Measurements from ENCODE around the gene EFNA5. TPM values are rescaled to one million over a fixed set of nuclear protein-coding genes. Genes with fewer than 3 reads are reported as not detected.

The EFNA5 gene
- polyA plus RNA-seq, 2 donors = 3.4 to 4.9 TPM

DNA sequence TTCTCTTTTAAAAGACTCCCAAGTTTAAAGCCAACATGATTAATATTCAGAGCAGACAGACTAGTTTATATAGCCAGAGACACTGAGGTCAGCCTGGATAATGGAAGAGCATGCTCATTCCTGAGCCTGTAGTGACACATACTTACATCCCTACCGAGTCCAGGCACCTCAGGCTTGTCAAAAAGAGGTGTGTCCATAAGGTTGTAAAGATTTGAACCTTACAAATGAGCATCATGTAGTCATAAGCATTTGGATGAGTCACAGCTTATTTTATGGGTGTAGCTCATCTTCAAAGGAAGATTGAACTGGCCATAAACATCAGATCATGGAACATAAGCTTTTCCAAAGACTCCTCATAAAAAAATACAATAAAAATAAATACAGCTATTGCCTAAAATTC is 333.5 kb downstream of the EFNA5 start:
- Histone ChIP-seq H3K27me3 (ENCODE audit: control insufficient read depth in 1 of 2, insufficient read depth in 2 of 2, low read length in 2 of 2) (no peaks in the 10 kb centered on the region), H3K9me3 (ENCODE audit: control insufficient read depth in 2 of 2, insufficient read depth in 1 of 2, low read depth in 1 of 2, low read length in 1 of 2) (no peaks in the 10 kb centered on the region), H3K27ac (ENCODE audit: low read depth in 2 of 2, low read length in 1 of 2) (no peak overlapping the region), H3K4me1 (ENCODE audit: control insufficient read depth in 2 of 2, insufficient read depth in 2 of 2, low read length in 1 of 2) (no peaks in the 10 kb centered on the region), H3K36me3 (ENCODE audit: control insufficient read depth in 2 of 2, insufficient read depth in 2 of 2, low read length in 1 of 2) (no peaks in the 10 kb centered on the region), H3K4me3 (ENCODE audit: low read depth in 1 of 2, low read length in 2 of 2) (no peak overlapping the region)
- 20 to 32% methylated on average over 1 of the region's 1 CpG for WGBS, 2 donors

DNA sequence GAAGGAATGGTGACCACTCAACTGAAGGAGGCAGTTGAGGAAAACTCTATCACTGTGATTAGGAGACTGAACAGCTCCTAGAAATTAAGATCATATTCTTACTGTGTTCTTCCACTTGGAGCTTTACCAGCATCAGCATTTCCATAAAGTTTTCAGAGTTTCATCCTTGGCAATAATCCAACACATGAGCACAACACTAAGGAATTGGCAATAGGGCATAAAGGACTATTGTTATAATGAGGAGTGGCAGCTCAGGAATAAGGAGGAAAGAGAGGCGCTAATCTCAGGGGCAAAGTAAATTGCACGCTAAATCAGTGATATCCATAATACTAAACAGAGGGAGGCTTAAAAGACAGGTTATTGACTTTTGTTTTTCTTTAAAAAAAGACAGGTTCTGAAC is 338.9 kb downstream of the EFNA5 start:
- no peaks in the 10 kb centered on the region for H3K36me3 ChIP-seq (ENCODE audit: control insufficient read depth in 2 of 2, insufficient read depth in 2 of 2, low read length in 1 of 2)
- WGBS, 2 donors = 70 to 77% methylated on average over 2 of the region's 2 CpGs
- no peaks in the 10 kb centered on the region for H3K9me3 ChIP-seq (ENCODE audit: control insufficient read depth in 2 of 2, insufficient read depth in 1 of 2, low read depth in 1 of 2, low read length in 1 of 2)
- H3K4me1 ChIP-seq (ENCODE audit: control insufficient read depth in 2 of 2, insufficient read depth in 2 of 2, low read length in 1 of 2) = no peaks in the 10 kb centered on the region
- no peak overlapping the region for H3K4me3 ChIP-seq (ENCODE audit: low read depth in 1 of 2, low read length in 2 of 2)
- H3K27me3 ChIP-seq (ENCODE audit: control insufficient read depth in 1 of 2, insufficient read depth in 2 of 2, low read length in 2 of 2) = no peaks in the 10 kb centered on the region
- no peak overlapping the region for H3K27ac ChIP-seq (ENCODE audit: low read depth in 2 of 2, low read length in 1 of 2)

DNA sequence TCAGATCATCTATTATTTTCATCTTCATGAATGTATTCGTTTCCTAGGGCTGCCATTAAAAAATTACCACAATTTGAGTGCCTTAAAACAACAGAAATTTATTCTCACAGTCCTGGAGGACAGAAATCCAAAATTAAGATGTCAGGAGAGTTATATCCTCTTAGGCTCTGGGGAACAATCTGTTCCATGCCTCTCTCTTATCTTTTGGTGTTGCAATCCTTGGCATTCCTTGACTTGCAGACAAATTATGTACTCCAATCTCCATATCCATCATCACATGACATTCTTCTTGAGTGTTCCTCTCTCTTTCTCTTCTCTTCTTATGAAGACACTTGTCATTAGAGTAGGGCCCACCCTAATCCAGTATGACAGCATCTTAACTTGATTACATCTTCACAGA is 339.4 kb downstream of the EFNA5 start:
- no peak overlapping the region for H3K4me3 ChIP-seq (ENCODE audit: low read depth in 1 of 2, low read length in 2 of 2)
- H3K36me3 ChIP-seq (ENCODE audit: control insufficient read depth in 2 of 2, insufficient read depth in 2 of 2, low read length in 1 of 2) = no peaks in the 10 kb centered on the region
- no peak overlapping the region for H3K27ac ChIP-seq (ENCODE audit: low read depth in 2 of 2, low read length in 1 of 2)
- no peaks in the 10 kb centered on the region for H3K4me1 ChIP-seq (ENCODE audit: control insufficient read depth in 2 of 2, insufficient read depth in 2 of 2, low read length in 1 of 2)
- no peaks in the 10 kb centered on the region for H3K27me3 ChIP-seq (ENCODE audit: control insufficient read depth in 1 of 2, insufficient read depth in 2 of 2, low read length in 2 of 2)
- H3K9me3 ChIP-seq (ENCODE audit: control insufficient read depth in 2 of 2, insufficient read depth in 1 of 2, low read depth in 1 of 2, low read length in 1 of 2) = no peaks in the 10 kb centered on the region
- WGBS, 2 donors = 76 to 82% methylated on average over 1 of the region's 1 CpG

DNA sequence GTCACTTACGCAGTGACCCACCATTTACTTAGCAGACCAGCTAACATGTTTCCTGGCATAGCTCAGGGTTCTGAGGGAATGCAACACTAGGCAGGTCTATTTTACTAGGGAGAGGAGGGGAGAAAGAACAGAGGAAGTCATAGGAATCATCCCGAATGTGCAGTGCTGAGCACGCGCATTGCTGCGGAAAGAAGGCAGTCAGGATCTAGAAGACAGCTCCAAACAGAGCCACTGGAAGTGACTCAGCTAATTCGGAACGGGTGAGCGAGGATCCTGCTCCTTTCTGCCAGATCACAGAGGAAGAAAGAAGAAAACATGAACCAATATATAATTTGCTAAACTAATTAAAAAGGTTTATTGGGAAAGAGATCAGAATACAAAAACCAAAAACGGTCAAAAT is 339.8 kb downstream of the EFNA5 start:
- Histone ChIP-seq H3K9me3 (ENCODE audit: control insufficient read depth in 2 of 2, insufficient read depth in 1 of 2, low read depth in 1 of 2, low read length in 1 of 2) (no peaks in the 10 kb centered on the region), H3K27ac (ENCODE audit: low read depth in 2 of 2, low read length in 1 of 2) (no peak overlapping the region), H3K4me1 (ENCODE audit: control insufficient read depth in 2 of 2, insufficient read depth in 2 of 2, low read length in 1 of 2) (no peaks in the 10 kb centered on the region), H3K36me3 (ENCODE audit: control insufficient read depth in 2 of 2, insufficient read depth in 2 of 2, low read length in 1 of 2) (no peaks in the 10 kb centered on the region), H3K4me3 (ENCODE audit: low read depth in 1 of 2, low read length in 2 of 2) (no peak overlapping the region), H3K27me3 (ENCODE audit: control insufficient read depth in 1 of 2, insufficient read depth in 2 of 2, low read length in 2 of 2) (no peaks in the 10 kb centered on the region)
- 91 to 93% methylated on average over 9 of the region's 9 CpGs for WGBS, 2 donors

DNA sequence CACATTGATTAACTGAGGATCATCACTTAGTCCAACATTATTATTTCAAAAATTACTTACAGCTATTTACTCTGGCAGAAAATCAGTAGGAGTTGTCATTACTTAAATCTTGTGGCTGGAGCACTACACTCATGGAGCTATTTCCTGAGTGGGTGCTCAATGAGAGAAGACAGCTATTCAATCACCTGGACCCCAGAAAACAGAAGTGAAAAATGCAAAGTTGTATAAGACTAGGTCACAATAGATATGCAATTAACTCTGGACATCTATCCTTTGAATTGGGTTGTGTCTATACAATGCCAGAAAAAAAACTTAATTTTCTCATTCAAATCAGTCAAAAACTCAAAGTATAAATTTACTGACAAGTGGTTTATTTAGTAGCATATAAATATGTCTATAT is 340.9 kb downstream of the EFNA5 start:
- Histone ChIP-seq H3K27me3 (ENCODE audit: control insufficient read depth in 1 of 2, insufficient read depth in 2 of 2, low read length in 2 of 2) (no peaks in the 10 kb centered on the region), H3K36me3 (ENCODE audit: control insufficient read depth in 2 of 2, insufficient read depth in 2 of 2, low read length in 1 of 2) (no peaks in the 10 kb centered on the region), H3K27ac (ENCODE audit: low read depth in 2 of 2, low read length in 1 of 2) (no peak overlapping the region), H3K4me1 (ENCODE audit: control insufficient read depth in 2 of 2, insufficient read depth in 2 of 2, low read length in 1 of 2) (no peaks in the 10 kb centered on the region), H3K9me3 (ENCODE audit: control insufficient read depth in 2 of 2, insufficient read depth in 1 of 2, low read depth in 1 of 2, low read length in 1 of 2) (no peaks in the 10 kb centered on the region), H3K4me3 (ENCODE audit: low read depth in 1 of 2, low read length in 2 of 2) (no peak overlapping the region)

Measured in esophagus (tissue), 2 donors.